Measurements from ENCODE around the gene PAK1. TPM values are rescaled to one million over a fixed set of nuclear protein-coding genes. Genes with fewer than 3 reads are reported as not detected.

The PAK1 gene
- total and polyA plus RNA-seq, 2 of the 8 experiments (the other 6 are each of a cell fraction or from before 2014, with no cell fraction given) = 87.7 to 151 TPM

GRCh38 chr11:77495526-77495925 lies 21.6 kb upstream of the PAK1 start:
- Histone ChIP-seq H3K4me1 (replicated peaks in 1 of 4; ENCODE audit: control insufficient read depth in 3 of 4, insufficient read depth in 4 of 4, low read length in 3 of 4) (no peaks in the 10 kb centered on the region), H2AFZ (ENCODE audit: low read length) (no peak overlapping the region), H4K8ac (ENCODE audit: extremely low read depth, insufficient read depth, low read length) (no peak overlapping the region), H2BK20ac (ENCODE audit: low read length) (no peak overlapping the region), H2BK15ac (ENCODE audit: low read length) (no peak overlapping the region), H2BK12ac (ENCODE audit: low read depth, low read length) (no peak overlapping the region), H4K5ac (ENCODE audit: insufficient read length, low read depth, low read length) (no peak overlapping the region), H3K4me3 (ENCODE audit: extremely low read depth in 1 of 4, insufficient read depth in 2 of 4, low read depth in 3 of 4, low read length in 4 of 4) (no peak overlapping the region), H3K27ac (ENCODE audit: low read depth, low read length) (no peak overlapping the region), H3K56ac (replicated peaks; ENCODE audit: insufficient read length, low read depth, low read length) (no peak overlapping the region), H3K36me3 (ENCODE audit: control insufficient read depth in 2 of 4, insufficient read depth in 4 of 4, low read length in 3 of 4) (no peaks in the 10 kb centered on the region), H3K23me2 (ENCODE audit: low read depth, low read length) (0 out of 2 replicates have a peak, but pooled peaks cover 3% of the 10 kb centered on the region), H3K18ac (ENCODE audit: extremely low read depth, low read length) (no peak overlapping the region), H3K14ac (ENCODE audit: insufficient read length) (no peak overlapping the region), H3K4ac (replicated peaks; ENCODE audit: insufficient read length, low read depth, low read length) (no peak overlapping the region), H3K79me1 (ENCODE audit: low read depth, low read length) (no peaks in the 10 kb centered on the region), H3K79me2 (ENCODE audit: control insufficient read depth in 1 of 2, insufficient read depth in 2 of 2, low read length in 2 of 2) (no peaks in the 10 kb centered on the region), H3K9ac (replicated peaks in 1 of 4; ENCODE audit: extremely low read depth in 1 of 4, low read depth in 3 of 4, low read length in 3 of 4) (no peak overlapping the region), H3K23ac (ENCODE audit: insufficient read length) (no peak overlapping the region), H2AK5ac (ENCODE audit: low read depth, low read length) (no peak overlapping the region), H3K4me2 (ENCODE audit: insufficient read depth in 1 of 2, low read depth in 2 of 2, low read length in 2 of 2) (no peak overlapping the region), H2BK120ac (replicated peaks; ENCODE audit: low read depth, low read length) (no peak overlapping the region), H2BK5ac (ENCODE audit: low read depth, low read length) (no peak overlapping the region), H3K27me3 (replicated peaks in 1 of 4; ENCODE audit: control insufficient read depth in 3 of 4, extremely low read depth in 1 of 4, insufficient read depth in 3 of 4, low read length in 3 of 4) (no peaks in the 10 kb centered on the region), H4K91ac (replicated peaks; ENCODE audit: insufficient read length, low read length) (no peak overlapping the region), H3K9me3 (ENCODE audit: insufficient read depth in 2 of 2, low read depth in 1 of 2, low read length in 1 of 2) (no peaks in the 10 kb centered on the region), H4K20me1 (replicated peaks in 1 of 2; ENCODE audit: control insufficient read depth in 1 of 2, insufficient read depth in 2 of 2, low read length in 2 of 2) (no peaks in the 10 kb centered on the region)
- FAIRE-seq (no peak), DNase-seq (ENCODE audit: low read depth in 1 of 2, low spot score in 2 of 2) (no peak)
- CTCF ChIA-PET (ENCODE audit: partially characterized antibody) = no interaction called here
- POLR2A ChIA-PET (ENCODE audit: partially characterized antibody) = no interaction called here
- WGBS, 2 experiments (ENCODE audit: extremely low coverage in 1 of 2, insufficient coverage in 1 of 2, insufficient read length in 1 of 2, insufficient replicate concordance in 2 of 2, low coverage in 1 of 2, low lambda C conversion rate in 2 of 2, missing lambda C conversion rate in 1 of 2) = 100% methylated on average over 1 of the region's 1 CpG; no CpG with 5 or more reads in 1 of the 2 experiments
- no peak for TF ChIP-seq CTCF (IDR thresholded peaks at IDR 0.05; ENCODE audit: control extremely low read depth in 1 of 3, insufficient read depth in 1 of 3, low read depth in 1 of 3, low read length in 3 of 3)
- TF ChIP-seq KDM5A (IDR thresholded peaks at IDR 0.05; ENCODE audit: low read length) = no peak
- TF ChIP-seq SIRT6 (IDR thresholded peaks at IDR 0.05; ENCODE audit: low read length) = no peak
- TF ChIP-seq RXRA (IDR thresholded peaks at IDR 0.05; ENCODE audit: insufficient read depth, low read depth, low read length) = no peak
- no peak for TF ChIP-seq RNF2 (IDR thresholded peaks at IDR 0.05; ENCODE audit: borderline replicate concordance, low read depth, low read length, missing control alignments, poor library complexity, severe bottlenecking)
- TF ChIP-seq ZNF274 (IDR thresholded peaks at IDR 0.05; ENCODE audit: borderline replicate concordance, extremely low read depth, low read length) = no peak
- no peak for TF ChIP-seq SP1 (IDR thresholded peaks at IDR 0.05; ENCODE audit: low read depth, low read length)
- no peak for TF ChIP-seq TAF7 (optimal IDR thresholded peaks at IDR 0.05; ENCODE audit: borderline replicate concordance, low read depth, low read length)
- TF ChIP-seq CTBP2 (IDR thresholded peaks at IDR 0.05; ENCODE audit: borderline replicate concordance, insufficient read depth, insufficient read length, low read length) = no peak
- no peak for TF ChIP-seq HDAC2 (IDR thresholded peaks at IDR 0.05; ENCODE audit: borderline replicate concordance in 1 of 2, low read depth in 2 of 2, low read length in 2 of 2)
- TF ChIP-seq GTF2F1 (IDR thresholded peaks at IDR 0.05; ENCODE audit: borderline replicate concordance, low read depth, low read length) = no peak
